Germinal center (tissue), 1 donor: ENCODE results near the gene SND1.

Experiments used
- DNase-seq: peaks from one replicate; pipeline ENCODE4 v3.0.0; 2012; ENCODE audit warnings: mixed read lengths, low spot score

Gene SND1

GRCh38 chr7:127683776-127684681 lies 32.0 kb downstream of the SND1 start:
- peak; percentile 13 for DNase-seq

GRCh38 chr7:127689194-127689772 lies 37.3 kb downstream of the SND1 start:
- no peak for DNase-seq

GRCh38 chr7:127690337-127690736 lies 38.3 kb downstream of the SND1 start:
- DNase-seq, result no peak

- no peak for DNase-seq
Observed at GRCh38 chr7:127690806-127691205, 38.8 kb downstream of the SND1 start.

- peak; percentile 33 for DNase-seq
Observed at GRCh38 chr7:127692200-127692599, 40.2 kb downstream of the SND1 start.

GRCh38 chr7:127699853-127700252 lies 47.9 kb downstream of the SND1 start:
- DNase-seq, result no peak

GRCh38 chr7:127702052-127702652 lies 50.2 kb downstream of the SND1 start:
- no peak for DNase-seq

- DNase-seq, result no peak
Observed at GRCh38 chr7:127702938-127703337, 50.9 kb downstream of the SND1 start.

GRCh38 chr7:127704211-127704610 lies 52.2 kb downstream of the SND1 start:
- no peak for DNase-seq

GRCh38 chr7:127705461-127705959 lies 53.5 kb downstream of the SND1 start:
- DNase-seq, result no peak

GRCh38 chr7:127706766-127707165 lies 54.8 kb downstream of the SND1 start:
- no peak for DNase-seq

- no peak for DNase-seq
Observed at GRCh38 chr7:127708201-127708600, 56.2 kb downstream of the SND1 start.

- DNase-seq, result peak; percentile 62
Observed at GRCh38 chr7:127708788-127709187, 56.8 kb downstream of the SND1 start.

GRCh38 chr7:127710635-127711034 lies 58.6 kb downstream of the SND1 start:
- no peak for DNase-seq

GRCh38 chr7:127711872-127712271 lies 59.9 kb downstream of the SND1 start:
- DNase-seq, result no peak

- no peak for DNase-seq
Observed at GRCh38 chr7:127713006-127713405, 61.0 kb downstream of the SND1 start.

GRCh38 chr7:127713758-127714157 lies 61.8 kb downstream of the SND1 start:
- DNase-seq, result no peak

GRCh38 chr7:127715272-127715671 lies 63.3 kb downstream of the SND1 start:
- DNase-seq, result no peak

GRCh38 chr7:127715901-127716300 lies 63.9 kb downstream of the SND1 start:
- DNase-seq, result no peak

- DNase-seq, result no peak
Observed at GRCh38 chr7:127717502-127718339, 65.7 kb downstream of the SND1 start.

GRCh38 chr7:127718340-127718679 lies 66.3 kb downstream of the SND1 start:
- no peak for DNase-seq

GRCh38 chr7:127726476-127726875 lies 74.5 kb downstream of the SND1 start:
- no peak for DNase-seq
